HepG2 (cell line): ENCODE measurements around the gene EGLN2. TPM values are rescaled to one million over a fixed set of nuclear protein-coding genes. Genes with fewer than 3 reads are reported as not detected.

ENCODE experiments used
- ARID5B ChIP-seq: IDR thresholded peaks from 2 replicates; pipeline ENCODE4 v1.4.0; 2020; ENCODE audit warnings: mild to moderate bottlenecking, missing genetic modification reagents
- ELF3 ChIP-seq: IDR thresholded peaks from 2 replicates; pipeline ENCODE4 v1.6.1; 2016; ENCODE audit warnings: missing genetic modification reagents, missing compliant biosample characterization
- EP300 ChIP-seq, 3 experiments: sonication (generic) in 1 of 3; formaldehyde crosslinking in 1 of 3; IDR thresholded peaks; 2 replicates each; pipeline versions ENCODE4 v1.5.1 to v1.6.1; 2011 to 2020; ENCODE audit warnings: low read depth in 2 of 3, low read length in 2 of 3, borderline replicate concordance in 1 of 3, improper control_type of control experiment in 1 of 3, mild to moderate bottlenecking in 1 of 3, missing genetic modification reagents in 1 of 3, moderate library complexity in 1 of 3
- KDM2A ChIP-seq: sonication (generic); formaldehyde crosslinking; IDR thresholded peaks from 2 replicates; pipeline ENCODE4 v1.4.0; 2020; ENCODE audit warnings: low read depth, missing genetic modification reagents, borderline replicate concordance
- NFKBIZ ChIP-seq: IDR thresholded peaks from 2 replicates; pipeline ENCODE4 v1.6.1; 2018; ENCODE audit warnings: missing genetic modification reagents, missing compliant biosample characterization
- NR2F1 ChIP-seq, 2 experiments: fragments of 450-650 bp in 1 of 2; formaldehyde crosslinking in 1 of 2; IDR thresholded peaks; 2 replicates each; pipeline versions ENCODE4 v1.5.0 to v1.6.1; 2016 to 2020; ENCODE audit warnings: mild to moderate bottlenecking in 1 of 2, missing compliant biosample characterization in 1 of 2, missing genetic modification reagents in 1 of 2, moderate library complexity in 1 of 2
- POLR2AphosphoS5 ChIP-seq: IDR thresholded peaks from 2 replicates; pipeline ENCODE4 v1.6.1; 2012; ENCODE audit warnings: low read depth, low read length
- POLR2G ChIP-seq: fragments of 200-400 bp; formaldehyde crosslinking; IDR thresholded peaks from 2 replicates; pipeline ENCODE4 v1.6.1; 2018; ENCODE audit warnings: mild to moderate bottlenecking, low read depth, low read length, moderate library complexity
- SMYD3 ChIP-seq: sonication (generic); formaldehyde crosslinking; IDR thresholded peaks from 2 replicates; pipeline ENCODE4 v1.8.1; 2023; ENCODE audit warnings: mild to moderate bottlenecking, missing genetic modification reagents
- SOX5 ChIP-seq: IDR thresholded peaks from 2 replicates; pipeline ENCODE4 v1.6.1; 2016; ENCODE audit warnings: borderline replicate concordance
- SPEN ChIP-seq: sonication (generic); formaldehyde crosslinking; IDR thresholded peaks from 2 replicates; pipeline ENCODE4 v1.5.1; 2020; ENCODE audit warnings: low read depth, mild to moderate bottlenecking, missing genetic modification reagents
- ZBTB10 ChIP-seq: sonication (generic); formaldehyde crosslinking; IDR thresholded peaks from 2 replicates; pipeline ENCODE4 v1.4.0; 2020; ENCODE audit warnings: missing genetic modification reagents, borderline replicate concordance
- ZNF484 ChIP-seq: sonication (generic); formaldehyde crosslinking; IDR thresholded peaks from 2 replicates; pipeline ENCODE4 v1.5.1; 2020; ENCODE audit warnings: mild to moderate bottlenecking, low read depth, missing genetic modification reagents, borderline replicate concordance
- ZNF503 ChIP-seq: sonication (generic); formaldehyde crosslinking; IDR thresholded peaks from 2 replicates; pipeline ENCODE4 v1.4.0; 2020; ENCODE audit warnings: missing genetic modification reagents
- ZNF512 ChIP-seq: sonication (generic); formaldehyde crosslinking; IDR thresholded peaks from 2 replicates; pipeline ENCODE4 v1.4.0; 2020; ENCODE audit warnings: mild to moderate bottlenecking, missing genetic modification reagents
- ZNF629 ChIP-seq: sonication (generic); formaldehyde crosslinking; conservative IDR thresholded peaks from 2 replicates; pipeline ENCODE4 v1.5.0; 2020; ENCODE audit warnings: missing genetic modification reagents
- ZNF737 ChIP-seq: sonication (generic); formaldehyde crosslinking; IDR thresholded peaks from 2 replicates; pipeline ENCODE4 v1.5.0; 2020; ENCODE audit warnings: missing genetic modification reagents, mild to moderate bottlenecking, borderline replicate concordance
- ZSCAN12 ChIP-seq: sonication (generic); formaldehyde crosslinking; IDR thresholded peaks from 2 replicates; pipeline ENCODE4 v1.9.0; 2021; ENCODE audit warnings: mild to moderate bottlenecking, missing genetic modification reagents
- polyA plus RNA-seq, 8 experiments: library from polyadenylated mRNA; depleted of rRNA in 3 of 8; stranded (reverse) in 7 of 8; unstranded in 1 of 8; fragments of >200 nt; fragmentation: Illumina TruSeq in 4 of 8; extraction: Trizol in 4 of 8; gene quantifications; 2 replicates each; pipeline versions ENCODE4 v1.2.1 to v1.2.3, GENCODE V29; 2011 to 2016; ENCODE audit warnings: low read depth in 4 of 8, missing spikeins in 1 of 8, mixed read lengths in 1 of 8; ENCODE audit not compliant: insufficient read depth in 1 of 8
- total RNA-seq, 5 experiments: library from RNA; depleted of rRNA; stranded (reverse); fragments of >200 nt; fragmentation: Illumina TruSeq; extraction: Trizol; gene quantifications; 2 replicates each; pipeline ENCODE4 v1.2.3, GENCODE V29; 2016; ENCODE audit warnings: low read depth in 1 of 5

The EGLN2 gene
- total and polyA plus RNA-seq, 2 of the 13 experiments (the other 11 are each of a cell fraction or from before 2014, with no cell fraction given) = 16.5 to 40.8 TPM

GRCh38 chr19:40754611-40755247, 44.3 kb upstream of the EGLN2 start (continued):
- TF ChIP-seq EP300 (IDR thresholded peaks at IDR 0.05; ENCODE audit: low read depth in 2 of 2, low read length in 2 of 2) (peak in 1 of 2 experiments; percentile 8; a peak in 1 of 4 replicates), EP300 (CRISPR knock-in tag; IDR thresholded peaks at IDR 0.05; ENCODE audit: borderline replicate concordance) (no peak), ZBTB10 (CRISPR knock-in tag) (peak; percentile 43; the same call in 1 of the 2 replicates), ZNF737 (no peak), ZNF629 (CRISPR knock-in tag) (peak; percentile 35; the same call in 1 of the 2 replicates), KDM2A (CRISPR knock-in tag) (no peak), NFKBIZ (no peak), ZNF503 (CRISPR knock-in tag) (0 out of 2 replicates have a peak, but pooled peaks have one; percentile 44), POLR2G (peak; percentile 48; the same call in 1 of the 2 replicates), ARID5B (CRISPR knock-in tag) (peak; percentile 31; the same call in 1 of the 2 replicates), ZSCAN12 (CRISPR knock-in tag) (no peak), POLR2AphosphoS5 (peak; percentile 44), SOX5 (CRISPR knock-in tag) (peak; percentile 27; the same call in 1 of the 2 replicates), SMYD3 (CRISPR knock-in tag) (no peak), ELF3 (CRISPR knock-in tag) (peak; percentile 52; the same call in 1 of the 2 replicates), NR2F1 (CRISPR knock-in tag; IDR thresholded peaks at IDR 0.05) (0 out of 4 replicates have a peak, but pooled peaks of 1 of the 2 experiments have one; percentile 11), ZNF512 (no peak), SPEN (peak; percentile 36; the same call in 1 of the 2 replicates), ZNF484 (CRISPR knock-in tag) (no peak)
